GOT3 (cell line): ENCODE results near the gene NTPCR.
"Not testable (repeated sequence)": the region's sequence is repeated elsewhere in the genome, so short reads cannot be mapped to it uniquely, and the experiment has no call there.

ENCODE experiments used
- DNase-seq: peaks from one replicate; lab custom pipeline; 2025; ENCODE audit warnings: mixed read lengths; lab: John Stamatoyannopoulos, UW

Gene NTPCR

GRCh38 chr1:232927166-232927565 lies 23.2 kb upstream of the NTPCR start:
- not testable (repeated sequence) for DNase-seq

GRCh38 chr1:232927830-232928505 lies 22.4 kb upstream of the NTPCR start:
- no peak for DNase-seq

GRCh38 chr1:232932486-232933425 lies 17.7 kb upstream of the NTPCR start:
- no peak for DNase-seq

- no peak for DNase-seq
Observed at GRCh38 chr1:232936941-232937340, 13.5 kb upstream of the NTPCR start.

- DNase-seq = no peak
Observed at GRCh38 chr1:232937741-232938375, 12.6 kb upstream of the NTPCR start.

GRCh38 chr1:232938926-232939325 lies 11.5 kb upstream of the NTPCR start:
- DNase-seq = no peak

GRCh38 chr1:232939748-232940147 lies 10.7 kb upstream of the NTPCR start:
- no peak for DNase-seq

- DNase-seq = no peak
Observed at GRCh38 chr1:232940262-232940661, 10.1 kb upstream of the NTPCR start.

GRCh38 chr1:232942413-232943294 lies 7.8 kb upstream of the NTPCR start:
- no peak for DNase-seq

GRCh38 chr1:232943679-232944252 lies 6.6 kb upstream of the NTPCR start:
- DNase-seq = no peak

- no peak for DNase-seq
Observed at GRCh38 chr1:232944347-232944746, 6.1 kb upstream of the NTPCR start.

GRCh38 chr1:232949636-232950196 lies 695 bp upstream of the NTPCR start:
- no peak for DNase-seq

GRCh38 chr1:232951180-232951579 lies 769 bp downstream of the NTPCR start:
- DNase-seq = no peak

GRCh38 chr1:232951605-232952004 lies 1.2 kb downstream of the NTPCR start:
- no peak for DNase-seq

GRCh38 chr1:232952514-232953499 lies 2.4 kb downstream of the NTPCR start:
- no peak for DNase-seq

GRCh38 chr1:232954594-232955365 lies 4.4 kb downstream of the NTPCR start:
- no peak for DNase-seq

- DNase-seq = no peak
Observed at GRCh38 chr1:232956081-232956480, 5.7 kb downstream of the NTPCR start.

- DNase-seq = no peak
Observed at GRCh38 chr1:232958067-232958466, 7.7 kb downstream of the NTPCR start.
